ENCODE data around the gene SH2D1A.
"Not testable (repeated sequence)": the region's sequence is repeated elsewhere in the genome, so short reads cannot be mapped to it uniquely, and the experiment has no call there.

SH2D1A gene

DNA sequence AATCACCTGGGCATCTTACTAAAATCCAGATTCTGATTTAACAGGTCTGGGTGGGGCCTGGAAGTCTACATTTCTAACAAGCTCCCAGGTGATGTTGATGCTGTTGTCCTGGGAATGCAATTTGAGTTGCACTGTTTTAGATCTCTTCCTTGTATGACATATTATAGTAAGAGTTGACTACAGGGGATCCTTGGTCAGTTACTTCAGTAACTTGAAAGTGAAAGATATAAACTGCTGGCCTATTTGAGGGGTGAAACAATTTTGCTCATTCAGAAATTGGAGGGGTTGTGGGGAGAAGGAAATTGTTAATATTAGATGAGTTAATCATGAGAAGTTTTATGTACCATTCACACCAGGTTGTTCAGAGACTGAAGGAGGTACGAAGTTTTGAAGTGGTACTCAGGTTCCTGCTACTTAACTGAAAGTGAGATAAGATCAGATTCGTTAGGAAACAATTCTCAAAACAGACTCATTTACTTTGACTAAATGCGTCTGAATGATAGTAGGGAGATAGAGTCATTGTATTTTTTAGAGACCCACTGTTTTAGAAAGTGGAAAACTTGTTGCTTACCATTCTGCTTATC is 12.5 kb downstream of the SH2D1A start:
- no peak for DNase-seq

DNA sequence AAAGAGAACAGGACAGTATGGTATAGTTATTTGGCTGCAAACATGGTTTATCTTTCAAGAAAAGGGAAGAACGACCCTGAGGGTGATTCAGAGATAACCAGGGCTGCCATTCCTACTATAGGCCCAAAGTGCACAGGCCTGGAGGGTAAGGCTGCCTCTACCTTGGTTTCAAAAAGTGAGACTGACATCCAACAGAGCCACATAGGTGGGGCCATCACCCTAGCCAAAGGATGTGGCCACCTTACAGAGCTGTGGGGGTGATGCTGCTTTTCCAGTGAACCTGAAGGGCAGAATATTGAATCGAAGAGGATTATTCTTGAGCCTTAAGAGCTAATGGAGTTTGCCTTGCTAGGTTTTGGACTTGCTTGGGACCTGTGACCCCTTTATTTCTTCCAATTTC is 15.7 kb downstream of the SH2D1A start:
- DNase-seq = no peak

DNA sequence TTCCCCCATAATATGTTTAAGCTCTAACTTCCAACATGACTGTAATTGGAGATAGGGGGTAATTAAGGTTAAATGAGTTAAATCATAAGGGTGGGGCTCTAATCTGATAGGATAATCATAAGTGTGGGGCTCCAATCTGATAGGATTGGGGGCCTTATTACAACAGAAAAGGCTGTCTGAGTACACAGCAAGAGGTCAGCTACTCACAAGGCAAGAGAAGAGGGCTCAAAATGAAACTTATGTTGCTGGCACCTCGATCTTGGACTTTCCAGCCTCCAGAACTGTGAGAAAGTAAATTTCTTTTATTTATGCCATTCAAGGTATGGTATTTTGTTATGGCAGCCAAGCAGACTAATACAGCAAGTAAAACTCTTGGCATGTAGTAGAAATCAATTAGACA is 16.4 kb downstream of the SH2D1A start:
- DNase-seq = no peak

DNA sequence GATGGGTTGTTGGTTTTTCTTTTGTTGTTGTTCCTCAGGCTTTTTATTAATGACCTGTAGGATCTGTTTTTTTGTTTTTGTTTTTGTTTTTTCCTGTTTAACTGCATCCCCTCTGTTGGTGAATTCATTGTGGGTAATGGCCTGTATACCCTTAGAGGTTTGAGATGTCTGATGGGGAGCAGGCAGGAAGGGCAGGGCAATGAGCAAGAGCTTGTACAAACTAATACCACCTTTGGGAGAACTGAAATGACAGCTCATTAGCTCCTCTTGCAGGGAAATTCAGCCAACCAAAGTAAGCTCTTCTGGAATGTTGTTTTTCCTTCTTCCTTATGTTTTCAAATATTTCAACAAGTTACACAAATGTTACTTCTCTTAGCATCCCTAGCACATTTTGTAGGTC is 23.4 kb downstream of the SH2D1A start:
- DNase-seq = no peak

DNA sequence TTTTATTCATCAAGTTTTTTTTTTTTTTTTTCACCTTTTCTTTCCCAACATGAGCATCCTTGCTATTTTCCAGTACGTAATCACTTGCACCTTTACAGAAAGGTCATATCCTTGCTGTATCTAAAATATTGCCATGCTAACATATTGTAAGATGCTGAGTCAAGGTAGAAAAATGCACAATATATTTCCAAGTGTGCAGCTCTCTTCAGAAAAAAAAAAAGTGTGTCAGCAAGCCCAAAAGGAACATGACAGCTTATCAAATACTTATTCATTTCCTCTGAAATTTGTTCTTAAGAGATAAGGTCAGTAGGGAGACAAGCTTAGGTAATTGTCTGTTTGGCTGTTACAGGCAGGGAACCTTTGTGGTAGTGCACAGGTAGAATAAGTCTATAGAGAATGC is 27.0 kb downstream of the SH2D1A start:
- no peak for DNase-seq

DNA sequence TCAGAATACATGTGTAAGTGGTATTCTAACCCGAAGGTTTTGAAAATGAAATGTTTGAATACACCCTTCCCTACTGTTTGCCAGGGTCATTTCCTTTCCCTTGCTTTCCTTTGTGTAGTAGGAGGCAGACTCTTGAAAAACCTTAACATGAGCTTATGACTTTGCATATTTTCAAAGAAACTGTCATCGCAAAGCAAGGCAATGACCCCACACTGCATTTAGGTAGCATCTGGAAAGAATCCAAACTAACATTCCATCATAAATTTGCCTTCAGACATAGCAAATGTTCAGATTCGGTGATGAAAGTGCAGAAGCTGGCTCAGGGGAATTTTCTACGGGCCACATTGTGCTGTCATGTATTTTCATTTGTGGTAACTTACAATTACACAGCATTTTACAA is 32.3 kb downstream of the SH2D1A start:
- DNase-seq = no peak

DNA sequence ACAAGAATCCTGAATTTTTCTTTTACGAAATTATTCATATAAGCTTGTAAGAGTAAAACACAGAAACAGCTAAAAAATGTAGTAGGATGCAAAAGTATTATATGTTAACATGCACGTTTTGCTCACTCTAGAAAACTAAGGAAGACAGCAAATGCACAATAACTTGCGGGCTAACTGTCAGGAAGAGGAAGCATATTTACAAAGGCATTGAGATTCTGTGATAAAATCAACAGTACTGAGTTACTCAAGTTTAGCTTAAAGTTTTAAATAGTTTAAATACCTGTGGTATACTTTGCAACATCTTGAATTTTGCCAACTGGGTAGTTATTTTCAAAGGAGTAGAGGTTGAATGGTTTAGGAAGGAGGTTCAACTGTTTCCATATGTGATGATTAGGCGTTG is 37.0 kb downstream of the SH2D1A start:
- DNase-seq = no peak

DNA sequence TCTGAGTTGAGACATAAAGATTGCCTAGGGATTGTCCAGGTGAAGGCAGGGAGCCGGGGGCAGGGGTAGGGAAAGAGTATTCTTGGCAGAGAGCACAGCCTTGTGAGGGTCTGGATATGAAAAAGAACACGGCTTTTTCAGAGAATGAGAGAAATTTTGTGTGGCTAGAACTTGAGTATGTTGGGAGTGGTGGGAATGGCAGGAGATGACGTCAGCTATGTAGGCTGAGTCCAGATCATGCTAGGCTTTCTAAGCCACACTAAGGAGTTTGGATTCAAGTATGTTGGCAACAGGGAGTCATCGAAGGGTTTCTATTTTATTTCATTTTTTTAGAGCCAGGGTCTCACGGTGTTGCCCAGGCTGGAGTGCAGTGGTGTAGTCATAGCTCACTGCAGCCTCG is 40.0 kb downstream of the SH2D1A start:
- no peak for DNase-seq

DNA sequence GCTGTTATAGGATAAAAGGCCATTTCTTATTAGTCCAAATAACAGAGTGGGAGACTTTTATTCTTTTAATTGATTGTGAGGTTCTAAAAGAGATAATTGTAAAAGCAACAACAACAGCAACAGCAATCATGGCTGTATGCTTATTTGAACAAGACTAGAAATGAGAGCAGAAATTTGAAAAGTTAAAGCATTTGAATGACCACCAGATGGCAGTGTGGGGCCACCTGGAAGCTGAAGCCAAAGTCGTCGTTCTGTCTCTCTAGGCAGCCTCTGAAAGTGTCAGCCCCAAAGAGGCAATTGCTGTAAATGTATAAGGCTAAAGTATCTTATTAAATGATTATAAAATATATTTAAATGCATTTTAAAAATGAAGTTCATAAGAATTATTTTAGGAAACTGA is 42.2 kb downstream of the SH2D1A start:
- DNase-seq = peak; percentile 4

DNA sequence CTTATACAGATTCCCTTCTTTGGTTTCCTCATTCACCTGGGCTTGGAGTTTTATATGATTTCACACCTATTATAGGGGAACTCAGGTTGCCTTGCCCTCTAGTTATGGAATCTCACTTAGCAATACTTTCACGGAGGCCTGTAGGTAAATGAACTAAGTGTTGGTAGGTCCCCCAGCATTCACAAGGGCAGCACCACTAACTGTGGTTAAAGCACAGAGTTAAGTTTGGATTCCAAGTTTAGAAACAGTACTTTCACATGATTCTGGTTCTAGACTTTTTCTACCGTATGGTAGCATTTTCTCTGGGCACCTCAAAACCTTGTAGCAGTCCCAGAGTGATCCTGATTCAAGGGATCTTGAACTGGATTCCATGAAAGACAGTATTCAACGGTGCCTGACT is 46.4 kb downstream of the SH2D1A start:
- DNase-seq = no peak

DNA sequence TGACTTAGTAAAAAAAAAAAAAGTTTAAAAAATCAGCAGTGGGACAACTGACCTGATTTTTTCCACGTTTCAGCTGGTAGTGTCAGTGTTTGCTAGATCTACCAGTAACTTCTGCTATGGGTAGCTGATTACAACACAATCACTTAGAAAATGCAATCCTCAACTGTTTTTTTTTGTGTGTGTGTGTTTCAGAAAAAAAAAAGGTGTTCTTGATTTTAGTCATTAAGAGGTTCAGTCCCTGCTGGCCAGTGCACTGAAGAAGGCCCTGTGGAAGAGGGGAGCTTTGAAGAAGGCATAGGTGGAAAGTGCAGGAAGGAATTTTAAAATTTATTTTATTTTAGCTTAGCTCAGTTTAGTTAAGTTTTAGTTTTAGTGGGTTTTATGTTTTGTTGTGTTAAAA is 46.9 kb downstream of the SH2D1A start:
- no peak for DNase-seq

DNA sequence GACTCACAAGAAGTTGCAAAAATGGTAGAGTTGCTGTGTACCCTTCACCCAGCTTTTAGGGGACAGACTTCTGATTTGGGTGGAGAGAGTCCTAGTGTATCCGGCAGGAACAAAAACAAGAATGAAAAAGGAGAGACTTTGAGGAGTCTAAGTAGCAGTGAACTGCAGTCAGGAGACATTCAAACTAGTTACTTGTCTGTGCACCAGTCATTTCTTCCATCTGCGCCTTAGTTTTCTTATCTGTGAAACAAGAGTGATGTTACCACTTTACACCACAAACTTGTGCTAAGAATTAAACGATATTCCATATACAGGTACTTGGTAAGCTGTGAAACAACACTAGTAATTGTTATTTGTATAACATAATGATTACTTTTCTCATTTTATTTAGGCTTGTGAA is 47.3 kb downstream of the SH2D1A start:
- no peak for DNase-seq

DNA sequence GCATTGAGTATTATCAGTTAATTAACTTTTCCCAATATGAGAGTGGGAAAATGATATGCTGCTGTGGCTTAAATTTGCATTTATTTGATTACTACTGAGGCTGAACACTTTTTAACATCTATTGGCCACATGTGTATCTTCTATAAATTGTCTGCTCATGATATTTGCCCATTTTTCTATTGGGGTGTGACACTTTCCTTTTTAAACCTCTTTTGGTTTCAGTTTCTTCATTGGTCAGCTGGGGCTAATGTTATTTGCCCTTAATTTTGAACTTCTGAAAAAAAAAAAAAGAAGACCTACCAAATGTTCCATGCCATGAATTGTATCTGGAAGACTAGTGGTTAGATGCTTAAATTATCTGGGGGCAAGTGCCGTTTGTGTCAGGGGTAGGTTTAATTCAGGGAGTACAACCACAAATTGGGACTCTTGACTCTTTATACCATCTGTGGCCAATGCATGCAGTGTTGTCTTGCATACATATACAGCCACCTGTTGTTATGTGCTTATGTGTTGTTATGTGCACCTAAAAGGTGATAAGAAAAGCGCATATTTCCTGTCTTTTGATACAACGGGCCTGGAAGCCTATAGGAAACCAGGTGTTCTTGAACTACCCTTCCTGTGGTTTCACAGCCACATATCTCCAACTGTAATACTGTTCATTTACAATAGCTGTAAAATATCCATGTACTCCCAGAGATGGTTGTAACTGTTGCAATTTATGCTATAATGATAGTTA is 49.0 kb downstream of the SH2D1A start:
- DNase-seq = no peak

DNA sequence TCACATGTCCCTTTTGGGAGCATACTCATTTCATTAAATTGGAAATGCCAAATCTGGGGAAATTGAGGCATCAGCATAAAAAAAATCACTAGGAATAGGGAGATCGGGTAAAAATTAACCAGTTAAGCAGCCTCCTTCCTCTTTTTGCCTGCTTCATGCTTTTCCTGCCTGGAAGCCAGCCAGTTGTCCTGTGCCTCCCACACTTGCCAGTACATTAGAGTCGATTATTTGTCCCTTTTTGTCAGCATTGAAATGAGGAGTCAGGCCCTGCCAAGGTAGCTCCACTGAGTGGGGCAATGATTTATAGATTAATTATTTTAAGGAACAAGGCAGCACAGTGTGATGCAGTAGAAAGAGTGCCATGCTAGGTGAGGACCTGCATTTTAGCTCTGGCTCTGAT is 55.3 kb downstream of the SH2D1A start:
- DNase-seq = no peak

DNA sequence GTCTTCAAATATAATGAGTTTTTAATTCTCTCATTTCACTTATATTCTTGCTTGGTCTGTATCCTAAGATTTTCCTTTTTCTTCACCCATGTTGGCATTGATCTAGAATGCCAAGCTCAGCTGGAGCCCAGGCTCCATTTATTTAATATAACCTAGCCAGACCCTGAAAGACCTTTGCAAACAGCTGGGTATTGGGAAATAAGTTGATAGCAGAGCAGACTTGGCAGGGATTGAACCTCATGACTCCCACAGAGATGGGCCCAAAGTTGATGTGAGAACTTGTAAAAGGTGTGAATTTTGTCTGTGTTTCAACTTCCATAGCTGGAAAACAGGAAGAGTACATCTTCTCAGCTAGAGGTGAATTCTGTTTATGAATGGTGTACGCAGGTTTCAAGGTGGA is 59.5 kb downstream of the SH2D1A start:
- DNase-seq = no peak

DNA sequence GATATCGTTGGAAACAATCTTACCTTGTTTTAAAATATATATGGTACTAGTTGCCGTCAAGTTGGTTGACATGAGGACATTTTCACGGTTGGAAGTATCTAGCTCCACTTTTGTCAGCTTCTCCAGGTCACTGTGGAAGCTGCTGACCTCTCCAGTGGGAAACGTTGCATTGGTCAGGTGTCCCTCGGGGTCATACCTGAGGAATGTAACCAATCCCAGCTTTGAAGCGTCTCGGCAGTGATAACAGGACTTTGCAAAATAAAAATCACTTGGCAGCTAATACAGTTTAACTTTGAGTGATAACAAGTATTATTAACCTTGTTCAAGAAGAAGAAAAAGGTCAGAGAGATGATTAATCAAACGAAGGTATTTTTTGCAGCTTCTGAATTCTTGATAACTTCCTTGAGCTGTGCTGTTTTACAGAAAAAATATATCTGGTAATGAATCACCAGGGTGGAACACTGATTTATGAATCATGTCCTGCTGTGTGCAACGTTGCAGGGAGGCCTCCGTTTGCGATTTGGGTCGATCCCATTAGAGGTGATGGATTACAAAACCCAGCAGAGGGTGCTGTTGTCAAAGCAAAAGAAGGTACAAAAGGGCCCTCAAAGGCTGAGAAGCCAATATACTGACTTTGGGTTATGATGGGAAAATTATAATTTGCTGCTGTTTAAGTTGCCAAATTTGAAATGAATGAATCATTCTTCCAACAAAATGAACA is 60.1 kb downstream of the SH2D1A start:
- peak; percentile 63 for DNase-seq

DNA sequence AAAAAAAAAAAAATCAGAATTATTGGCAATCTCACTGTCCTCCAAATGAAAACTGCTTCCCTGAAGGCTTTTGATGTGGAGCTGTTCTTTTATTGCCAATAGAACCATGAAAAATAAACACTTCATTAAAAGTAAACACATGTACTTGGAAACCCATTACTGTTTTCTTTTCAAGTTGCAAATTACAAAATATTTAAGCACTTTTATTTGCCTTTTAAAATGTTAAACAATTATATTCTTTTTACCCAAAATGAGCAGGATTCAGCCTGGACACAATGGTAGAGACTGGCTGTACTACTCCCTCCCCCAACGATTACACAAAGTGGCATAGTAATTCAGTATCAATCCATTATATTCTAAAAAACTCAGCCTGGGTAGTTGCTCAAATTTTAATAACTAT is 60.9 kb downstream of the SH2D1A start:
- no peak for DNase-seq

DNA sequence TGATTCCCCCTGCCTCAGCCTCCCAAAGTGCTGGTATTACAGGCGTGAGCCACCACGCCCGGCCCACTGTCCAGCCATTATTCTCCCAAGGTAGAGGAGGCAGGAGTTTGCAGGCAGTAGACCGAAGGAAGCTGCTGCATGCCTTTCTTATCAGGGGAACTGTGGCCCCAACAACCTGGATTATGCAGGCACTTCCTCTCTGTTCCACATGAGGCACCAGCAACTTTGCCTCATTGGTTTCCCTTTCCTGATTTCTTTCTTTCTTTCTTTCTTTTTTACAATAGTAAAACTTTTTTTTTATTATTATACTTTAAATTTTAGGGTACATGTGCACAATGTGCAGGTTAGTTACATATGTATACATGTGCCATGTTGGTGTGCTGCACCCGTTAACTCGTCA is 62.0 kb downstream of the SH2D1A start:
- not testable (repeated sequence) for DNase-seq

DNA sequence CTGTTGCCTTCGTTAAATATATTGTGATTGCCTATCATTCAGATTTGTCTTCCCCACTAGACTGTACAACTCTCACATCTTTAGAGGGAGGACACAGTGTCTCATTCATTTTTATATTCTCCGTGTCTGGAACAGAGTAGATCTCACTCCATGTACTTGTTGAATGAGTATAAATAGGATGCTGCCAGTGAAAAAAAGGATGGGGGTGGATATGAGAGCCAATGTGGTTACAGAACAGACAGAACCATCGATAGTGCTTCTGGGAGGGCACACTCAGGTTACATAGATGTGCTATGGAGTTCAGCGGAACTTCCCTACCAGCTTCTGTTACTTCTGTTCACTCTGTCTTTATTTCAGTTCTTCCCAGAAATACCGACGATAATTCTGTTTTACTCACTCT is 66.9 kb downstream of the SH2D1A start:
- DNase-seq = no peak

DNA sequence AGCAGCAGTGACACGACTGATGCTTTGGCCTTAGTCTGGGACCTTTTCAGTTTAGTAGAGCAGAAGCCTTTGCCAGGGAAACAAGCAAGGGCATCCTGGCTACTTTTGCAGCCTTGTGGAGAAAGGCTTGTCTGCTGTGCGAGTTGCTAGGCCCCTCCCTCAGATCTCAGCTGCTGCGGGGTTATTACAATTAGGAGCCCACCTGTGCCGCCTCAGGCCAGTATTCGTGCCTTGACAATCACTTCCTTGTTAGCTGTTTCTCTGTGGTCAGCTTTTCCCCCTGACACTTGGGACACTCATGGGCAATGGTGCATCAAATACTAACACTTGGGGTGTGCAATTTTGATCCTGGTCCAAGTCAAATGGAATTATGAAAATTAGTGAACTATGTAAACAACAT is 67.9 kb downstream of the SH2D1A start:
- DNase-seq = no peak

DNA sequence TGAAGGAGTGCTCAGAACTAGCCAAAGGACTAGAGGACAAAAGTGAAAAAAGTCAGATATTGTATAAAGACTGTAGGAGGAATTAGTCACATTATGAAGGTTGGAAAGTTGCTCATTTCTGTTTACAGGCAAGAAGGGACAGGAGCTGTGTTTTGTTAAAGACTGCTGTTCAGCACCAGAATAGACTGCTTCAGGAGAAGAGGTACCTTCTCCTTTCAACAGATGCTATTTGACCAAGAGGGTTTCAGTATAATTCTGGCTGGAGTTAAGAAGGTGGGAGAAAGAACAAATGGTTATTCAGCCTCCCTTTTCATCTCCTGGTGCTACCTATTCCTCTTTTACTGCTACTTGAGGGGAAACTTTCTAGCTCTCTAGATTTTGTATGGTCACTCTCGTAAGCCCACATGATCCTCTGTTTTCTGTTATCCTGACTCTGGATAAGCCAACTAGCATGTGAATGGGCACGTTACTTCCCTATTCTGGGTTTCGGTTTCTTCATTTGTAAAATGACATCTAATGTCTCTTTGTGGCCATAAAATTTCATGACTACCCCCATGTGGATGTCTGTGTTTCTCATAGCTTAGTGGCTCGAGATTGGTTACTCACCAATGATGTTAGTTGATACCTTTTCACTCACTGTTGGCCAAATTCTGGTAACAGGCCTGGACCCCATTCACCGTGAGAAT is 68.9 kb downstream of the SH2D1A start:
- no peak for DNase-seq

DNA sequence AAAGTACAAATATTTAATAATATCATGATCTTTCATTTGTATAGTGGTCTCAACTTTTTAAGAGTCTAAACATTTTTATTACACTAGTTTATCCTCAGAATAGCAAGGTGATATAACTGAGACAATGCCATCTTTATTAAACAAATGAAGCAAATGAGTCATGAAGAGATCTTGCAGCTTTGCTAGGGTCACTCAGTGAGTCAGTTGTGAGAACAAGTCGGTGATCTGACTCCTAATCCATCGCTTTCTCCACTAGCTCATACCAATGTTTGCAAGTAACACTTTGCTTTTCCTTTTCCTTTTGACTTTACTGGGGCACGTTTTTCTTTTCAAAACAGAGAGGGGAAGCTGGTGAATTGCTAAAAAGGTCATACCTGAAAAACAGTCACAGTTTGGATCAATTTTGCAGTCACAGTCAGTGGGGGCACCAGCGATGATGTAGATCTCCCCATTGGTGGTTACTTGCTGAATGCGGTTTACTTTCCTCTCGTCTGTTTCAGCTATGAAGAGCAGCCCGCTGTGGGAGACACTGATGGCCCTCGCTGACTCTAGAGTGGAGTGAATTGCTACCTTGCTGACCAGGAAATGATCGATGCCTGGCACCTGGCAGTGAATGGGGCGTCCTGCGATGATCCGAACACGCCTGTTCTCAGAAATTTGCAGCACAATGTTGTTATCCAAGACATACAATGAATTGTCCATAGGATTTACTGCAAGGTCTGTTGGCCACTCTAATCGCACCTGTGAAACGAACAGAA is 75.7 kb downstream of the SH2D1A start:
- peak; percentile 1 for DNase-seq

Measured in kidney glomerular epithelial cell (primary cell).